Hematopoietic multipotent progenitor cell (in vitro differentiated cells): ENCODE results near the gene RPS2. TPM values are rescaled to one million over a fixed set of nuclear protein-coding genes. Genes with fewer than 3 reads are reported as not detected.
"Not testable (repeated sequence)": the region's sequence is repeated elsewhere in the genome, so short reads cannot be mapped to it uniquely, and the experiment has no call there.

Source experiments
- DNase-seq, 3 donors: peaks; one replicate each; pipeline ENCODE4 v3.0.0-alpha.2; 2011 to 2015; ENCODE audit warnings: low read depth in 2 of 3, low spot score in 2 of 3
- total RNA-seq: library from RNA; depleted of rRNA; stranded (reverse); fragments of >200 nt; gene quantifications from one replicate; pipeline ENCODE4 v1.2.3, GENCODE V29; 2012

Gene RPS2
- total RNA-seq = 14,735 TPM

- peak; percentile 97 to 99 (median 99) for DNase-seq
Measured at GRCh38 chr16:1964506-1965395, at the start of gene RPS2. Gene RPS2 (minus strand): TSS chr16:1964826. CDS start chr16:1964625, 201 bp downstream.

GRCh38 chr16:2013527-2013926 lies 48.9 kb upstream of the RPS2 start:
- DNase-seq = no peak

- not testable (repeated sequence) for DNase-seq
Measured at GRCh38 chr16:2011726-2012125, 47.1 kb upstream of the RPS2 start.

GRCh38 chr16:2009791-2010510 lies 45.3 kb upstream of the RPS2 start, which contains the start of gene ZNF598:
Gene ZNF598 (minus strand): TSS chr16:2009821.
- peak; percentile 69 to 87 (median 87) for DNase-seq

- DNase-seq = no peak
Measured at GRCh38 chr16:2009164-2009711, 44.6 kb upstream of the RPS2 start.

- DNase-seq = peak in 1 of 3 donors; percentile 19
Measured at GRCh38 chr16:2008631-2009163, 44.1 kb upstream of the RPS2 start.

- peak in 2 of 3 donors; percentile 71 to 82 for DNase-seq
Measured at GRCh38 chr16:2008009-2008526, 43.4 kb upstream of the RPS2 start.

- DNase-seq = no peak
Measured at GRCh38 chr16:2007081-2007836, 42.6 kb upstream of the RPS2 start.

- DNase-seq = no peak
Measured at GRCh38 chr16:2006317-2006716, 41.7 kb upstream of the RPS2 start.

- DNase-seq = peak in 2 of 3 donors; percentile 77 to 90
Measured at GRCh38 chr16:2005646-2006045, 41.0 kb upstream of the RPS2 start.

- DNase-seq = no peak
Measured at GRCh38 chr16:2004795-2005517, 40.3 kb upstream of the RPS2 start.

GRCh38 chr16:2003827-2004641 lies 39.4 kb upstream of the RPS2 start:
- peak; percentile 72 to 92 (median 87) for DNase-seq

- DNase-seq = no peak
Measured at GRCh38 chr16:2003231-2003826, 38.7 kb upstream of the RPS2 start.

- no peak for DNase-seq
Measured at GRCh38 chr16:2002406-2003230, 38.0 kb upstream of the RPS2 start.

GRCh38 chr16:2001456-2002355 lies 37.1 kb upstream of the RPS2 start:
- DNase-seq = no peak

- DNase-seq = no peak
Measured at GRCh38 chr16:2001035-2001434, 36.4 kb upstream of the RPS2 start.
